HL-60/S4 (cell line): ENCODE data around the gene PRSS57.

Experiments
- in situ Hi-C: fragments of 300-500 bp; cut with MboI; formaldehyde crosslinking; loops from 2 replicates; pipeline ENCODE4 v1.14.3; 2022; ENCODE audit warnings: low sequenced_read_pairs

PRSS57 gene

GRCh38 chr19:639253-640160, 55.7 kb downstream of the PRSS57 start, which contains the start of gene FGF22:
FGF22 (plus strand) TSS chr19:639879; CDS start chr19:639926, 47 bp downstream.
- in situ Hi-C loops, result no loop called here

DNA sequence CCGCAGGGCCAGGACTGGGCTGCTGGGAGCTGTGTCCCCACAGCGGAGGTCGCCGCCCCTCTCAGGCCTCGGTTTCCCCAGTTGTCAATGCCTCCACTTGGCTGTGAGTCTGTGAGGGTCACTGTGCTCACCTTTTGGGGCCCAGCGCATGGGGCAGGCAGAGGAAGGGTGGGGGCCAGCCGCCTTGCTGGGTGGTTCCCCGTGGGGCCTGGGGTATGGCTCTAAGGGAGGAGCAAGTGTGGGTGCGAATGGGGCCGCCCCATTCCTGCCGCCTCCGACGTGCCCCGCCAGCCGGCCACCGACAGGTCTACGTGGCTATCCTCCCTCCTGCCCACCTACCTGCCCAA, 56.4 kb downstream of the PRSS57 start:
- in situ Hi-C loops, result no loop called here
